Naive thymus-derived CD4-positive, alpha-beta T cell (primary cell): ENCODE measurements around the gene FLNC. TPM values are rescaled to one million over a fixed set of nuclear protein-coding genes. Genes with fewer than 3 reads are reported as not detected.

Experiments
- ATAC-seq: fragments of 150-1000 bp; cut with Tn5 transposase; 2 replicates; pipeline ENCODE4 v1.10.0; 2021; ENCODE audit warnings: mild to moderate bottlenecking, moderate library complexity
- CTCF ChIA-PET: fragments of 350-600 bp; sonication (Branson Sonifier 250); formaldehyde crosslinking; loops from one replicate; lab custom pipeline; 2021; ENCODE audit warnings: antibody characterized with exemption; lab: Charles Lee
- POLR2A ChIA-PET: fragments of 350-600 bp; sonication (Branson Sonifier 250); formaldehyde crosslinking; loops from one replicate; lab custom pipeline; 2021; ENCODE audit warnings: antibody characterized with exemption, inconsistent platforms; lab: Charles Lee
- DNase-seq, 9 donors: peaks; one replicate each; pipeline versions ENCODE4 v3.0.0 to v3.0.0-alpha.2; 2020 to 2022; ENCODE audit warnings: mixed read lengths in 1 of 9
- H3K27ac ChIP-seq: one replicate; pipeline ENCODE4 v1.7.0; 2013; ENCODE audit warnings: mild to moderate bottlenecking, low read depth, low read length, moderate library complexity
- H3K27me3 ChIP-seq, 2 donors: one replicate each; pipeline ENCODE4 v1.7.0; 2013; ENCODE audit warnings: low read length in 2 of 2, mild to moderate bottlenecking in 2 of 2, moderate library complexity in 2 of 2; ENCODE audit not compliant: control insufficient read depth in 2 of 2, insufficient read depth in 2 of 2
- H3K36me3 ChIP-seq, 3 experiments: 1 replicate in 2 of 3; 2 replicates in 1 of 3; pipeline ENCODE4 v1.7.0; 2013; ENCODE audit warnings: low read length in 3 of 3, mild to moderate bottlenecking in 3 of 3, moderate library complexity in 1 of 3; ENCODE audit not compliant: insufficient read depth in 3 of 3, control insufficient read depth in 2 of 3
- H3K4me1 ChIP-seq, 2 donors: one replicate each; pipeline ENCODE4 v1.7.0; 2013; ENCODE audit warnings: low read length in 2 of 2, mild to moderate bottlenecking in 2 of 2, moderate library complexity in 1 of 2; ENCODE audit not compliant: control insufficient read depth in 2 of 2, insufficient read depth in 2 of 2
- H3K4me3 ChIP-seq: 2 replicates; pipeline ENCODE4 v1.7.0; 2013; ENCODE audit warnings: mild to moderate bottlenecking, low read length
- H3K9me3 ChIP-seq, 3 experiments: 1 replicate in 2 of 3; 2 replicates in 1 of 3; pipeline ENCODE4 v1.7.0; 2013; ENCODE audit warnings: low read length in 3 of 3; ENCODE audit not compliant: control insufficient read depth in 2 of 3
- H3K27ac Mint-ChIP-seq, 9 donors: one replicate each; pipeline ENCODE4 v1.8.0; 2020 to 2022; ENCODE audit warnings: mixed read lengths in 9 of 9, mild to moderate bottlenecking in 8 of 9, moderate library complexity in 5 of 9, inconsistent platforms in 2 of 9
- H3K27me3 Mint-ChIP-seq, 5 donors: one replicate each; pipeline ENCODE4 v1.8.0; 2021 to 2022; ENCODE audit warnings: mixed read lengths in 5 of 5, mild to moderate bottlenecking in 1 of 5
- H3K36me3 Mint-ChIP-seq, 5 donors: one replicate each; pipeline ENCODE4 v1.8.0; 2020 to 2022; ENCODE audit warnings: mixed read lengths in 5 of 5, mild to moderate bottlenecking in 3 of 5, inconsistent platforms in 1 of 5
- H3K4me1 Mint-ChIP-seq, 7 donors: one replicate each; pipeline ENCODE4 v1.8.0; 2020 to 2022; ENCODE audit warnings: mixed read lengths in 7 of 7, mild to moderate bottlenecking in 3 of 7, inconsistent platforms in 1 of 7
- H3K4me3 Mint-ChIP-seq, 10 donors: one replicate each; pipeline ENCODE4 v1.8.0; 2020 to 2022; ENCODE audit warnings: mild to moderate bottlenecking in 10 of 10, mixed read lengths in 10 of 10, moderate library complexity in 6 of 10, inconsistent platforms in 2 of 10
- H3K9me3 Mint-ChIP-seq, 11 donors: one replicate each; pipeline ENCODE4 v1.8.0; 2020 to 2022; ENCODE audit warnings: mixed read lengths in 11 of 11, mild to moderate bottlenecking in 4 of 11, inconsistent platforms in 1 of 11, moderate library complexity in 1 of 11
- intact Hi-C, 2 donors: fragments of 100-400 bp; cut with micrococcal nuclease; formaldehyde crosslinking; loops; one replicate each; pipeline ENCODE4 v1.15.1; 2023
- polyA plus RNA-seq, 2 donors: library from polyadenylated mRNA; unstranded; fragments of 300-500 nt; fragmentation: Illumina TruSeq; gene quantifications; one replicate each; pipeline ENCODE4 v1.2.3, GENCODE V29; 2021
- total RNA-seq, 6 experiments: library from RNA in 5 of 6; stranded (reverse) in 5 of 6; gene quantifications; 1 replicate in 5 of 6; 2 replicates in 1 of 6; pipeline ENCODE4 v1.2.3 and lab custom pipeline; 2021 to 2026

The FLNC gene
- total and polyA plus RNA-seq, 7 experiments from 2014 or later, result 0.05 to 0.19 TPM; not detected in 5

DNA sequence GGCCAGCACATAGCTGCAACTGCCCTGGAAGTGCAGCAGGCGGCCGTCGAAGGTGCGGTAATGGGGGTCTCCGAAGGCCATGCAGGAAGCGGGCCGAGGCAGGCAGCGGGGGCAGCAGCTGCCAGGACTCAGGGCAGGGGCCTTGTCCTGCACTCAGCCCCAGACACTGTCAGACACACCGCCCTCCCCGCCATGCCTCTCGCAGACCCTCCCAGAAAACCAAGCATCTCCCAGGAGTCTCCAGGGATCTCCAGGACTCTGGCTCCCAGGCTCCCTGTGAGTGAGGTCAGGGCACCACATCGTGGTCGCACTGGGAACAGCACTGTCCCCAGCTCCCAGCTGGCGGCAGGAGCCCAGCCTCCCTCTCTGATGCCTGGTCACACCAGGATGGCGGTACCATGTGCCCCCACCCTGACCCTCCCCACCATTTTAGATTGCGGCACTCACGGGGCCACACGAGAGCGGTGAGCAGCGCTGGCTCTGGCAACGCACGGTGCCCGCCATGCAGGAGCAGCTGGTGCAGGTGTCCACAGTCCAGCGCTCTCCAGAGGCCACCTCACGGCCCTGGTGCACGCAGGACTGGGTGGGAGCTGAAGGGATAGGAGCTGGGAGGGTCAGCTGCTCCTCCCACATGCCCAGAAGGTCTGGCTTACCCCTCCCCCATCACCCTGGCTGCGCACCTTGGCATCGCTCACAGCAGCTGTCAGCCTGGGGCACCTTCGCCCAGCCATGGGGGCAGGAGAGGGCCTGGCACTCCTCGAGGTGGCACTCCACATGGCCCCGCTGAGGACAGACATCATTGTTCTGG lies 49.9 kb downstream of the FLNC start:
- DNase-seq, result no peak
- Mint-ChIP-seq H3K27ac (no peak overlapping the region), H3K27me3 (no peaks in the 10 kb centered on the region), H3K4me1 (peaks cover 0 to 11% (median 0%) of the 10 kb centered on the region in 7 donors), H3K4me3 (no peak overlapping the region), H3K36me3 (no peaks in the 10 kb centered on the region), H3K9me3 (no peaks in the 10 kb centered on the region)
- ChIA-PET CTCF (interaction anchor here (1.6 kb wide), 1 partner anchor 455 kb away, joined by 3 read pairs; no protein-coding TSS in a partner anchor), POLR2A (no interaction called here)
- Histone ChIP-seq H3K27ac (no peak overlapping the region), H3K4me3 (no peak overlapping the region), H3K36me3 (no peaks in the 10 kb centered on the region), H3K9me3 (no peaks in the 10 kb centered on the region), H3K4me1 (no peaks in the 10 kb centered on the region), H3K27me3 (no peaks in the 10 kb centered on the region)
- no peak for ATAC-seq
- intact Hi-C loops, result loop anchor here in 1 of 2 donors (5.0 kb wide), 1 partner anchor 408 kb away; no protein-coding TSS in a partner anchor

DNA sequence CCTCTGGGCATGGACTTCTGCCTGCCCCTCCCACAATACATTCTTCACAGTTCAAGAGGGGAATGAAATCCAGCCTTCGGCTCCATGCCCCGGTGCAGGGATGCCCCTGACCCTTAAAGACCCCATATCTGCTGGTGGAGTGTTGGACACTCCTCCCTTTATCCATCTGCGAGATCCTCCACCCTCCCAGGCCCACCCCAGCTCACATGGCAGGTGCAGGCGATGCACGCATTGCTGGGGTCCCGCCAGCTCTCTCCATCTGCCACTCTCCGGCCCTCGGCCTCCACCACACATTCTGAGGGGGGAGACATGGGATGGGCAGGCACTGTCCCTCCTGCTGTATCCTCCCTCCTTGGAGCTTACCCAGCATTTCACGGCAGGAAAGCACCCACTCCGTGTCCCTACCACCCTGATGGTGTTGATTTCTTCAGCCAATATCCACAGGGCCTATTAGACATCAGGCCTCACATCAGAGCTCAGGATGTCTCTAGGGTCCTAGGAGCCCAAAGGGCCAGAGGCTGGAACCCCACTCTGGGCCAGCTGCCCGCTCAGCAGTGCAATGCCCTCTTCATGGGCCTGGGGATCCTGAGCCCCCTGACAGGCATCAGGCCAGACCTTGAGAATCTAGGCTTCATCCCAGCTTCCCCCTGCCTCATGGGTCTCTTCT lies 50.7 kb downstream of the FLNC start:
- no peaks in the 10 kb centered on the region for H3K36me3 Mint-ChIP-seq
- H3K4me3 Mint-ChIP-seq, result no peak overlapping the region
- POLR2A ChIA-PET, result no interaction called here
- Histone ChIP-seq H3K27me3 (no peaks in the 10 kb centered on the region), H3K36me3 (no peaks in the 10 kb centered on the region), H3K9me3 (no peaks in the 10 kb centered on the region), H3K4me3 (no peak overlapping the region), H3K4me1 (no peaks in the 10 kb centered on the region), H3K27ac (no peak overlapping the region)
- intact Hi-C loops, result loop anchor here in 1 of 2 donors (5.0 kb wide), 1 partner anchor 409 kb away; no protein-coding TSS in a partner anchor
- ATAC-seq, result no peak
- CTCF ChIA-PET, result interaction anchor here (0.5 to 1.1 kb wide), 2 partner anchors 171 to 454 kb away, joined by 3 to 4 read pairs; no protein-coding TSS in a partner anchor
- H3K27ac Mint-ChIP-seq, result peak overlapping the region in 1 of 9 donors; percentile 81
- peaks cover 0 to 4% (median 0%) of the 10 kb centered on the region in 5 donors for H3K27me3 Mint-ChIP-seq
- no peaks in the 10 kb centered on the region for H3K9me3 Mint-ChIP-seq
- peaks cover 0 to 11% (median 0%) of the 10 kb centered on the region in 7 donors for H3K4me1 Mint-ChIP-seq
- DNase-seq, result no peak

DNA sequence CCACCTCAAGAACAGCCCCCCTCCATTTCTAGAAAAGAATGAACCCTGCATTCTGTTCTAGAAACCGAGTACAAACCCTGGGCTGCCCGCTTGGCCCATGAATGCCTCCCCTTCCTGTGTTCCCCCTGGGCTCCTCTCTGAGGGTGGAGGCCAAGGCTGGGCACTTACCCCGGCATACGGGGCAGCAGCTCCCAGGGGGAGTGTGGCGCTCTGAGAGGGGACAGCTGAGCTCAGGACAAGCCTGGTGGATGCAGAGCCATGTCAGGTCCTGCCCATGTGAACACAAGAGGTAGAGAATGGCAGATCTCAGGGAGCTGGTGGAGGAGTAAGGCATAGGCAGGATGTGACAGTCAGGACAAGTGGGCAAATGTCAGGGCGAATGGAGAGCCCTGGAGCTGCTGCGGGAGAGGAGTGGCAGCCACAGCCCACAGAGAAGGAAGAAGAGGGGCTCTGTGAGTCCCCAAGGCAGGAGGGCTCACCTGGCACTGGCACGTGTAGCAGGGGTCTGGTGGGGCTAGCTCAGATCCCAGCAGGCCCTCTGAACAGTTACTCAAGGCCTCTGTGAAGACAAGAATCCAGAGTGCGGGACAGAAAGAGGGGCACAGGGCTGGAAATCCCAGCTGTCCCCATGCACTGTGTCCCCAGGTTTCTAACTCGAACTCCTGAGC lies 51.4 kb downstream of the FLNC start:
- H3K9me3 Mint-ChIP-seq, result no peaks in the 10 kb centered on the region
- peaks cover 0 to 11% (median 0%) of the 10 kb centered on the region in 7 donors for H3K4me1 Mint-ChIP-seq
- no peaks in the 10 kb centered on the region for H3K4me1 ChIP-seq
- H3K9me3 ChIP-seq, result no peaks in the 10 kb centered on the region
- CTCF ChIA-PET, result interaction anchor here (1.1 kb wide), 1 partner anchor 455 kb away, joined by 3 read pairs; no protein-coding TSS in a partner anchor
- intact Hi-C loops, result loop anchor here in 1 of 2 donors (2.0 to 5.0 kb wide), 2 partner anchors 273 to 409 kb away; no protein-coding TSS in a partner anchor
- H3K4me3 Mint-ChIP-seq, result peak overlapping the region in 1 of 10 donors; percentile 23
- no peak overlapping the region for H3K27ac Mint-ChIP-seq
- H3K4me3 ChIP-seq, result no peak overlapping the region
- peaks cover 0 to 7% (median 0%) of the 10 kb centered on the region in 5 donors for H3K27me3 Mint-ChIP-seq
- ATAC-seq, result no peak
- no peak overlapping the region for H3K27ac ChIP-seq
- no peaks in the 10 kb centered on the region for H3K36me3 Mint-ChIP-seq
- H3K27me3 ChIP-seq, result no peaks in the 10 kb centered on the region
- POLR2A ChIA-PET, result no interaction called here
- no peak for DNase-seq
- no peaks in the 10 kb centered on the region for H3K36me3 ChIP-seq

- Histone ChIP-seq H3K4me1 (no peaks in the 10 kb centered on the region), H3K9me3 (no peaks in the 10 kb centered on the region), H3K4me3 (no peak overlapping the region), H3K36me3 (no peaks in the 10 kb centered on the region), H3K27me3 (no peaks in the 10 kb centered on the region), H3K27ac (no peak overlapping the region)
- ChIA-PET POLR2A (no interaction called here), CTCF (interaction anchor here (1.1 to 1.4 kb wide), 2 partner anchors 15 to 455 kb away, joined by 3 read pairs; no protein-coding TSS in a partner anchor)
- intact Hi-C loops, result loop anchor here in 1 of 2 donors (2.0 to 5.0 kb wide), 2 partner anchors 273 to 410 kb away; no protein-coding TSS in a partner anchor
- Mint-ChIP-seq H3K27ac (no peak overlapping the region), H3K9me3 (no peaks in the 10 kb centered on the region), H3K36me3 (no peaks in the 10 kb centered on the region), H3K4me3 (no peak overlapping the region), H3K27me3 (peaks cover 0 to 7% (median 0%) of the 10 kb centered on the region in 5 donors), H3K4me1 (peaks cover 0 to 11% (median 0%) of the 10 kb centered on the region in 7 donors)
- DNase-seq (no peak), ATAC-seq (no peak)
Measured at GRCh38 chr7:128882134-128882533, 51.9 kb downstream of the FLNC start.

DNA sequence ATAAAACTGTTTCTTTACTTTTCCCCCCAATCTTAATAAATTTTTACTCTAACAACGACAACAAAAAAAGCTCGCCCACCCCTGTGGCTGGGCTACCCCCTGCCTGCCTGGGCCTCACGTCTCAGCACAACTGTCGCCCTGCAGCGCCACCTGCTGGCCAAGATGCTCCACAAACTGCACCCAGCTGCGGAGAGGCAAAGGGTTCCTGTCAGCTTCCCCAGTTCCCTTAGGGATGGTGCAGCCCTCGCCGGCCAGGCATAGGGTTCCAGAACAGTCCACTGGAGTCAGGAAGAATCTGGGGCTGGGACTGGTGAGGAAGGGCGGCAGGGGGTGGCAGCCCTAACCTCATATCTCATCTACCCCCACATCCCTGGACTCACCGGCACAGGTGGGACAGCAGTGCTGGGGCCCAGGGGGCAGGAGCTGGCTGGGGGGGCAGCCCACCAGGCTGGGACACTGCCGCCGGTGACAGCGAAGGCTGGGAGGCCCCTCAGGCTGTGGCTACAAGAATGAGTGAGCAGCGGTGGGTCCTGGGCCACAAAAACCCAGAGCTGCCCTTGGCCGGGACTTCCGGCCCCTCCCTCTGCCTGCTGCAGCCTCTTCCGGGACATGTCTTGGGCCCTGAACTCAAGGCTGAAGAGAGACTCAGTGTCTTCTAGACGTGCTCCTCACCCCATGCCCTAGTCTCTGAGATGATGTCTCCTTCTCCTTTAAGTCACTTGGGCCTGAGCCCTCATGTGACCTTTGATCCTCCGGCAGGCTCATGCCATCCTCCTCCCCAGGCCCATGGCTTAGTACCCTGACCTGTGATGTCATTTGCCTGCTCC lies 53.6 kb downstream of the FLNC start:
- H3K27me3 ChIP-seq, result peaks cover 0 to 3% of the 10 kb centered on the region in 2 donors
- POLR2A ChIA-PET, result interaction anchor here (0.9 to 1.0 kb wide), 2 partner anchors 21 to 49 kb away, joined by 3 to 4 read pairs; no protein-coding TSS in a partner anchor
- no peak overlapping the region for H3K27ac ChIP-seq
- ATAC-seq (peak; percentile 82), DNase-seq (peak; percentile 61 to 88 (median 81))
- no peaks in the 10 kb centered on the region for H3K9me3 Mint-ChIP-seq
- no peaks in the 10 kb centered on the region for H3K4me1 ChIP-seq
- H3K36me3 Mint-ChIP-seq, result no peaks in the 10 kb centered on the region
- H3K4me1 Mint-ChIP-seq, result peaks cover 0 to 3% (median 0%) of the 10 kb centered on the region in 7 donors
- intact Hi-C loops, result loop anchor here (1.0 to 5.0 kb wide), 9 partner anchors 15 to 457 kb away; partner anchors contain the start of gene ATP6V1F (in 1 of the 2)
- no peaks in the 10 kb centered on the region for H3K9me3 ChIP-seq
- peak overlapping the region in 1 of 9 donors; percentile 81 for H3K27ac Mint-ChIP-seq
- peaks cover 0 to 7% (median 0%) of the 10 kb centered on the region in 5 donors for H3K27me3 Mint-ChIP-seq
- H3K4me3 ChIP-seq, result peak overlapping the region; percentile 20
- CTCF ChIA-PET, result interaction anchor here (0.5 to 1.8 kb wide), 11 partner anchors 13 to 410 kb away, joined by 3 to 7 read pairs (median 3); partner anchors contain the start of gene ATP6V1F
- no peaks in the 10 kb centered on the region for H3K36me3 ChIP-seq
- no peak overlapping the region for H3K4me3 Mint-ChIP-seq
